ENCODE data around the gene PPARA. TPM values are rescaled to one million over a fixed set of nuclear protein-coding genes. Genes with fewer than 3 reads are reported as not detected.

The PPARA gene
- total RNA-seq, 1 experiment from 2014 or later: 7.7 TPM

- ATAC-seq: peak; percentile 97
- peak; percentile 82 for DNase-seq
- intact Hi-C loops (cut with micrococcal nuclease): loop anchor here (5.0 kb wide), 1 partner anchor 103 kb away; no protein-coding TSS in a partner anchor
- Histone ChIP-seq H3F3A (ENCODE audit: low read length, unreplicated experiment) (no peaks in the 10 kb centered on the region), H3K9me3 (ENCODE audit: low read length) (no peaks in the 10 kb centered on the region), H3K4me3 (ENCODE audit: low read length) (peak within 1 kb of the TSS; percentile 90), H3K4me1 (ENCODE audit: insufficient read depth, low read length) (peaks cover 15% of the 10 kb centered on the region), H3K36me3 (ENCODE audit: low read depth, low read length) (no peaks in the 10 kb centered on the region), H3K79me2 (ENCODE audit: low read length) (peaks cover 25% of the 10 kb centered on the region), H4K20me1 (ENCODE audit: low read length) (no peaks in the 10 kb centered on the region), H3K9me2 (replicated peaks; ENCODE audit: low read length) (no peaks in the 10 kb centered on the region), H2AFZ (ENCODE audit: low read length) (peak within 1 kb of the TSS; percentile 84), H3K4me2 (ENCODE audit: low read length) (peak within 1 kb of the TSS; percentile 95), H3K9ac (ENCODE audit: low read length) (peak within 1 kb of the TSS; percentile 90), H3K27ac (ENCODE audit: low read length) (peak within 1 kb of the TSS; percentile 40), H3K27me3 (ENCODE audit: low read length) (no peaks in the 10 kb centered on the region)
- CTCF ChIA-PET: no interaction called here
- no peak for TF ChIP-seq EZH2 (IDR thresholded peaks at IDR 0.05; ENCODE audit: low read length, unreplicated experiment)
- no peak for TF ChIP-seq EZH2phosphoT487 (IDR thresholded peaks at IDR 0.05; ENCODE audit: borderline replicate concordance, low read length)
- TF ChIP-seq CTCF (conservative IDR thresholded peaks at IDR 0.05; ENCODE audit: low read depth, low read length): no peak
- TSS peak; percentile 37 for BruUV-seq (replicated peaks)
- POLR2A ChIA-PET (ENCODE audit: unreplicated experiment): interaction anchor here (0.6 kb wide), 2 partner anchors 11 to 18 kb away, joined by 3 to 15 read pairs; partner anchors contain the start of gene TTC38
Observed at GRCh38 chr22:46250035-46250782, 99.9 kb downstream of the PPARA start, which contains the start of gene CDPF1. CDPF1 (minus strand) TSS chr22:46250293; CDS start chr22:46248284, 2,009 bp downstream.

- no peaks in the 10 kb centered on the region for H3K36me3 ChIP-seq (ENCODE audit: low read depth, low read length)
- H3K27ac ChIP-seq (ENCODE audit: low read length): no peak overlapping the region
- ChIA-PET POLR2A (ENCODE audit: unreplicated experiment) (interaction anchor here (0.6 kb wide), 2 partner anchors 10 to 17 kb away, joined by 3 to 15 read pairs; partner anchors contain the start of gene TTC38), CTCF (no interaction called here)
- DNase-seq: no peak
- peak overlapping the region; percentile 95 for H3K4me2 ChIP-seq (ENCODE audit: low read length)
- no peaks in the 10 kb centered on the region for H3K27me3 ChIP-seq (ENCODE audit: low read length)
- BruUV-seq (replicated peaks): no TSS peak
- H3K9ac ChIP-seq (ENCODE audit: low read length): peak overlapping the region; percentile 90
- H3K9me2 ChIP-seq (replicated peaks; ENCODE audit: low read length): no peaks in the 10 kb centered on the region
- H3K4me1 ChIP-seq (ENCODE audit: insufficient read depth, low read length): peaks cover 15% of the 10 kb centered on the region
- H3K4me3 ChIP-seq (ENCODE audit: low read length): peak overlapping the region; percentile 90
- intact Hi-C loops (cut with micrococcal nuclease): loop anchor here (5.0 kb wide), 1 partner anchor 103 kb away; no protein-coding TSS in a partner anchor
- H3K9me3 ChIP-seq (ENCODE audit: low read length): no peaks in the 10 kb centered on the region
- no peaks in the 10 kb centered on the region for H3F3A ChIP-seq (ENCODE audit: low read length, unreplicated experiment)
- no peaks in the 10 kb centered on the region for H4K20me1 ChIP-seq (ENCODE audit: low read length)
- no peak for TF ChIP-seq EZH2 (IDR thresholded peaks at IDR 0.05; ENCODE audit: low read length, unreplicated experiment)
- no peak for TF ChIP-seq CTCF (conservative IDR thresholded peaks at IDR 0.05; ENCODE audit: low read depth, low read length)
- no peak for TF ChIP-seq EZH2phosphoT487 (IDR thresholded peaks at IDR 0.05; ENCODE audit: borderline replicate concordance, low read length)
- H3K79me2 ChIP-seq (ENCODE audit: low read length): peaks cover 25% of the 10 kb centered on the region
- peak overlapping the region; percentile 73 for H2AFZ ChIP-seq (ENCODE audit: low read length)
- ATAC-seq: peak; percentile 5
Observed at GRCh38 chr22:46250783-46251125, 100.4 kb downstream of the PPARA start.

- ATAC-seq: no peak
- peak overlapping the region; percentile 95 for H3K4me2 ChIP-seq (ENCODE audit: low read length)
- H2AFZ ChIP-seq (ENCODE audit: low read length): no peak overlapping the region
- CTCF ChIA-PET: no interaction called here
- POLR2A ChIA-PET (ENCODE audit: unreplicated experiment): no interaction called here
- TF ChIP-seq EZH2phosphoT487 (IDR thresholded peaks at IDR 0.05; ENCODE audit: borderline replicate concordance, low read length): no peak
- TF ChIP-seq CTCF (conservative IDR thresholded peaks at IDR 0.05; ENCODE audit: low read depth, low read length): no peak
- TF ChIP-seq EZH2 (IDR thresholded peaks at IDR 0.05; ENCODE audit: low read length, unreplicated experiment): no peak
- no peak overlapping the region for H3K27ac ChIP-seq (ENCODE audit: low read length)
- H3K79me2 ChIP-seq (ENCODE audit: low read length): peaks cover 25% of the 10 kb centered on the region
- no peaks in the 10 kb centered on the region for H3K27me3 ChIP-seq (ENCODE audit: low read length)
- peak overlapping the region; percentile 90 for H3K9ac ChIP-seq (ENCODE audit: low read length)
- H3F3A ChIP-seq (ENCODE audit: low read length, unreplicated experiment): no peaks in the 10 kb centered on the region
- no peaks in the 10 kb centered on the region for H3K36me3 ChIP-seq (ENCODE audit: low read depth, low read length)
- no peak for DNase-seq
- H3K4me3 ChIP-seq (ENCODE audit: low read length): peak overlapping the region; percentile 90
- no peaks in the 10 kb centered on the region for H4K20me1 ChIP-seq (ENCODE audit: low read length)
- no peaks in the 10 kb centered on the region for H3K9me2 ChIP-seq (replicated peaks; ENCODE audit: low read length)
- no TSS peak for BruUV-seq (replicated peaks)
- H3K4me1 ChIP-seq (ENCODE audit: insufficient read depth, low read length): peaks cover 21% of the 10 kb centered on the region
- no peaks in the 10 kb centered on the region for H3K9me3 ChIP-seq (ENCODE audit: low read length)
- intact Hi-C loops (cut with micrococcal nuclease): loop anchor here (5.0 kb wide), 1 partner anchor 104 kb away; no protein-coding TSS in a partner anchor
Observed at GRCh38 chr22:46251266-46251665, 100.9 kb downstream of the PPARA start.
